HepG2 (cell line): Measurements from ENCODE around the gene AADAT. TPM values are rescaled to one million over a fixed set of nuclear protein-coding genes. Genes with fewer than 3 reads are reported as not detected.

Source experiments
- ATAC-seq: fragments of 200-7000 bp; cut with Tn5 transposase; 3 replicates; pipeline ENCODE4 v1.9.1; 2020; ENCODE audit warnings: mild to moderate bottlenecking, moderate library complexity
- BruUV-seq: library from RNA; stranded (reverse); fragments of 400-500 nt; replicated peaks from 2 replicates; lab custom pipeline; 2021; lab: Mats Ljungman, UMichigan
- CTCF ChIA-PET: fragments of 300-600 bp; formaldehyde crosslinking; extraction: SDS; loops from one replicate; lab custom pipeline; 2021; ENCODE audit warnings: low total read pairs, inconsistent platforms, low intra/inter-chr PET ratio; lab: Yijun Ruan, JAX
- POLR2A ChIA-PET: fragments of 350-600 bp; sonication (Branson Sonifier 250); formaldehyde crosslinking; loops from one replicate; lab custom pipeline; 2020; ENCODE audit warnings: antibody characterized with exemption, inconsistent platforms; lab: Yijun Ruan, JAX
- DNase-seq: peaks from one replicate; pipeline ENCODE4 v3.0.0-alpha.2; 2015; ENCODE audit warnings: low spot score
- FAIRE-seq: peaks from 3 replicates; lab custom pipeline; 2011; peaks lifted over from hg19 to GRCh38; lab: Jason Lieb, UNC
- H2AFZ ChIP-seq: one replicate; pipeline ENCODE4 v1.6.1; 2011; ENCODE audit warnings: low read length, inconsistent platforms
- H3K27ac ChIP-seq: fragments of 300-600 bp; 3 replicates; pipeline ENCODE4 v1.8.0; 2011; ENCODE audit warnings: mixed run types, mild to moderate bottlenecking, mixed read lengths, low read length, inconsistent platforms; ENCODE audit not compliant: insufficient read depth; ENCODE audit errors: extremely low read length
- H3K27me3 ChIP-seq, 2 experiments: fragments of 200-600 bp in 1 of 2; 2 replicates in 1 of 2; 3 replicates in 1 of 2; pipeline versions ENCODE4 v1.6.0 to v1.8.0; 2011; ENCODE audit warnings: low read length in 2 of 2, mild to moderate bottlenecking in 2 of 2, moderate library complexity in 2 of 2, inconsistent platforms in 1 of 2; ENCODE audit not compliant: insufficient read depth in 2 of 2, control insufficient read depth in 1 of 2
- H3K36me3 ChIP-seq, 2 experiments: fragments of 200-600 bp in 1 of 2; replicated peaks in 1 of 2; 2 replicates in 1 of 2; 3 replicates in 1 of 2; pipeline versions ENCODE4 v1.5.1 to v1.8.0; 2011; ENCODE audit warnings: low read length in 2 of 2, inconsistent platforms in 1 of 2; ENCODE audit not compliant: insufficient read depth in 2 of 2, control insufficient read depth in 1 of 2
- H3K4me1 ChIP-seq: 2 replicates; pipeline ENCODE4 v1.5.1; 2012; ENCODE audit warnings: low read length, inconsistent platforms; ENCODE audit not compliant: insufficient read depth
- H3K4me2 ChIP-seq: 2 replicates; pipeline ENCODE4 v1.6.0; 2011; ENCODE audit warnings: low read depth, low read length, inconsistent platforms
- H3K4me3 ChIP-seq, 3 experiments: fragments of 200-600 bp in 1 of 3; sonication (generic), shearing (Covaris generic) in 1 of 3; replicated peaks in 1 of 3; 2 replicates each; pipeline ENCODE4 v1.5.1; 2011 to 2016; ENCODE audit warnings: low read length in 3 of 3, inconsistent platforms in 2 of 3, low read depth in 2 of 3, mild to moderate bottlenecking in 2 of 3, control low read depth in 1 of 3, mixed read lengths in 1 of 3; ENCODE audit not compliant: insufficient read depth in 1 of 3
- H3K79me2 ChIP-seq: one replicate; pipeline ENCODE4 v1.6.1; 2011; ENCODE audit warnings: low read length, inconsistent platforms; ENCODE audit not compliant: insufficient read depth
- H3K9ac ChIP-seq: 2 replicates; pipeline ENCODE4 v1.6.0; 2011; ENCODE audit warnings: mild to moderate bottlenecking, low read depth, low read length, inconsistent platforms; ENCODE audit not compliant: insufficient read depth
- H3K9me3 ChIP-seq: 2 replicates; pipeline ENCODE4 v1.5.1; 2012; ENCODE audit warnings: mild to moderate bottlenecking, low read length
- H4K20me1 ChIP-seq: 2 replicates; pipeline ENCODE4 v1.6.0; 2011; ENCODE audit warnings: inconsistent platforms, mild to moderate bottlenecking, low read length, moderate library complexity; ENCODE audit not compliant: insufficient read depth
- NR2F1 ChIP-seq, 2 experiments: fragments of 450-650 bp in 1 of 2; formaldehyde crosslinking in 1 of 2; IDR thresholded peaks; 2 replicates each; pipeline versions ENCODE4 v1.5.0 to v1.6.1; 2016 to 2020; ENCODE audit warnings: mild to moderate bottlenecking in 1 of 2, missing compliant biosample characterization in 1 of 2, missing genetic modification reagents in 1 of 2, moderate library complexity in 1 of 2
- ONECUT2 ChIP-seq: sonication (generic); formaldehyde crosslinking; IDR thresholded peaks from 2 replicates; pipeline ENCODE4 v1.4.0; 2020; ENCODE audit warnings: missing genetic modification reagents
- RFX5 ChIP-seq: IDR thresholded peaks from 2 replicates; pipeline ENCODE4 v1.6.1; 2011; ENCODE audit warnings: low read depth, low read length, improper control_type of control experiment
- SMARCE1 ChIP-seq: fragments of 450-650 bp; IDR thresholded peaks from 2 replicates; pipeline ENCODE4 v1.6.1; 2017; ENCODE audit warnings: borderline replicate concordance
- TBP ChIP-seq: sonication (generic); formaldehyde crosslinking; IDR thresholded peaks from 2 replicates; pipeline ENCODE4 v1.5.0; 2020; ENCODE audit warnings: missing genetic modification reagents
- XRCC5 ChIP-seq: fragments of 200-400 bp; formaldehyde crosslinking; optimal IDR thresholded peaks from 2 replicates; pipeline ENCODE3; 2017; ENCODE audit warnings: mild to moderate bottlenecking, low read length
- ZNF232 ChIP-seq: sonication (generic); formaldehyde crosslinking; IDR thresholded peaks from 2 replicates; pipeline ENCODE4 v1.4.0; 2020; ENCODE audit warnings: missing genetic modification reagents, borderline replicate concordance
- ZNF850 ChIP-seq: sonication (generic); formaldehyde crosslinking; conservative IDR thresholded peaks from 2 replicates; pipeline ENCODE4 v1.9.0; 2021; ENCODE audit warnings: mild to moderate bottlenecking, missing genetic modification reagents
- WGBS: methylation state at CpG from one replicate; pipeline ENCODE4 v1.1.6; 2017; ENCODE audit warnings: low lambda C conversion rate; 5-methylcytosine and 5-hydroxymethylcytosine counted together
- in situ Hi-C: cut with HindIII; loops from 2 replicates; pipeline ENCODE4 v1.10.0; 2017; ENCODE audit warnings: low pct_unique_long_range_greater_than_20kb; ENCODE audit not compliant: extremely low pct_ligation_motif_present
- intact Hi-C: fragments of 100-400 bp; cut with micrococcal nuclease; formaldehyde crosslinking; loops from one replicate; pipeline ENCODE4 v1.10.0; 2022; ENCODE audit not compliant: unreplicated experiment
- polyA plus RNA-seq, 8 experiments: library from polyadenylated mRNA; depleted of rRNA in 3 of 8; stranded (reverse) in 7 of 8; unstranded in 1 of 8; fragments of >200 nt; fragmentation: Illumina TruSeq in 4 of 8; extraction: Trizol in 4 of 8; gene quantifications; 2 replicates each; pipeline versions ENCODE4 v1.2.1 to v1.2.3, GENCODE V29; 2011 to 2016; ENCODE audit warnings: low read depth in 4 of 8, missing spikeins in 1 of 8, mixed read lengths in 1 of 8; ENCODE audit not compliant: insufficient read depth in 1 of 8
- total RNA-seq, 5 experiments: library from RNA; depleted of rRNA; stranded (reverse); fragments of >200 nt; fragmentation: Illumina TruSeq; extraction: Trizol; gene quantifications; 2 replicates each; pipeline ENCODE4 v1.2.3, GENCODE V29; 2016; ENCODE audit warnings: low read depth in 1 of 5
- TF ChIP-seq, protein P1 (sequence below): sonication (generic); formaldehyde crosslinking; IDR thresholded peaks from 2 replicates; pipeline ENCODE4 v1.5.0; 2020; ENCODE audit warnings: missing genetic modification reagents
- TF ChIP-seq, protein P2 (sequence below): sonication (generic); formaldehyde crosslinking; IDR thresholded peaks from 2 replicates; pipeline ENCODE4 v1.5.1; 2020; ENCODE audit warnings: mild to moderate bottlenecking, missing genetic modification reagents, borderline replicate concordance

AADAT gene
- total and polyA plus RNA-seq, 2 of the 13 experiments (the other 11 are each of a cell fraction or from before 2014, with no cell fraction given): 6.1 to 9.1 TPM

DNA sequence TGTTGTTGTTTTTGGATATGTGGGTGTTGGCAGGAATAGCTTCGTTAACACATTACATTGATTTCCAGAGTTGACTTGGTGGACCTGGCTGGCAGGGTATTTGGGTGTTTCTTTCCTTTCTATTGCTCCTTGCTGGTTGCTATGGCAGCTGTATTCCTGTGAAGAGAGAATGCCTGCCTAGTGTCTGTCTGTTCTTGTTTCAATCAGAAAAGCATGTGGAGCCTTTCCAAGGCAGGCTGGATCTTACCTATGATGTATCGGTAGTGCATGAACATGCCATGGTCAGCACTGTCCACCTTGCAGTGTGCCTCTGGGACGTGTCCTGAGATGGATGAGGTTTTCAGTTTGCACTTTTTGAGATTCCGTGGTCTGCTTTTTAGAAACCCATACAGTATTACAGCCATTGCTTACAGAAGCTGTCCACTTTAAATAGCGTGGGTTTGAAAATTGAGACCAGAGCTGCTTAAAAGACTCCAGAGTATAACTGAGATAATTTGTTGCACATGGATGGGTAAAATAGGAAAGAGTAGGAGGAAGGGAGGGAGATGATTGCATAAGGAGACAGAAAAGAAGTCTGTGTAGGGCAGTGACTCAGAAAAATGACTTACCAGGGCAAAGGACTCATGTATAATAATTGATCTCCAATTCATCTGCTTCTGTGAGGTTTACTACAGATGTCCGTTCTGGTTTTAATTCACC lies 20.0 kb upstream of the AADAT start:
- WGBS: 47% methylated on average over 6 of the region's 6 CpGs
- Histone ChIP-seq H3K9ac (no peak overlapping the region), H3K27me3 (no peaks in the 10 kb centered on the region), H3K27ac (no peak overlapping the region), H2AFZ (no peak overlapping the region), H3K4me2 (no peak overlapping the region), H3K79me2 (no peaks in the 10 kb centered on the region), H3K9me3 (no peaks in the 10 kb centered on the region), H3K4me3 (no peak overlapping the region), H3K4me1 (no peaks in the 10 kb centered on the region), H3K36me3 (no peaks in the 10 kb centered on the region), H4K20me1 (no peaks in the 10 kb centered on the region)
- DNase-seq (no peak), FAIRE-seq (no peak), ATAC-seq (no peak)
- in situ Hi-C loops: no loop called here
- TF ChIP-seq XRCC5: no peak
- TF ChIP-seq ZNF232 (CRISPR knock-in tag): no peak
- no peak for TF ChIP-seq NR2F1 (CRISPR knock-in tag; IDR thresholded peaks at IDR 0.05)
- TF ChIP-seq, protein P1, sequence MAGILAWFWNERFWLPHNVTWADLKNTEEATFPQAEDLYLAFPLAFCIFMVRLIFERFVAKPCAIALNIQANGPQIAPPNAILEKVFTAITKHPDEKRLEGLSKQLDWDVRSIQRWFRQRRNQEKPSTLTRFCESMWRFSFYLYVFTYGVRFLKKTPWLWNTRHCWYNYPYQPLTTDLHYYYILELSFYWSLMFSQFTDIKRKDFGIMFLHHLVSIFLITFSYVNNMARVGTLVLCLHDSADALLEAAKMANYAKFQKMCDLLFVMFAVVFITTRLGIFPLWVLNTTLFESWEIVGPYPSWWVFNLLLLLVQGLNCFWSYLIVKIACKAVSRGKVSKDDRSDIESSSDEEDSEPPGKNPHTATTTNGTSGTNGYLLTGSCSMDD: no peak
- TF ChIP-seq SMARCE1: no peak
- TF ChIP-seq RFX5: no peak
- no peak for TF ChIP-seq ZNF850 (CRISPR knock-in tag)
- TF ChIP-seq TBP (CRISPR knock-in tag): no peak
- no peak for TF ChIP-seq ONECUT2 (CRISPR knock-in tag)
- TF ChIP-seq, protein P2, sequence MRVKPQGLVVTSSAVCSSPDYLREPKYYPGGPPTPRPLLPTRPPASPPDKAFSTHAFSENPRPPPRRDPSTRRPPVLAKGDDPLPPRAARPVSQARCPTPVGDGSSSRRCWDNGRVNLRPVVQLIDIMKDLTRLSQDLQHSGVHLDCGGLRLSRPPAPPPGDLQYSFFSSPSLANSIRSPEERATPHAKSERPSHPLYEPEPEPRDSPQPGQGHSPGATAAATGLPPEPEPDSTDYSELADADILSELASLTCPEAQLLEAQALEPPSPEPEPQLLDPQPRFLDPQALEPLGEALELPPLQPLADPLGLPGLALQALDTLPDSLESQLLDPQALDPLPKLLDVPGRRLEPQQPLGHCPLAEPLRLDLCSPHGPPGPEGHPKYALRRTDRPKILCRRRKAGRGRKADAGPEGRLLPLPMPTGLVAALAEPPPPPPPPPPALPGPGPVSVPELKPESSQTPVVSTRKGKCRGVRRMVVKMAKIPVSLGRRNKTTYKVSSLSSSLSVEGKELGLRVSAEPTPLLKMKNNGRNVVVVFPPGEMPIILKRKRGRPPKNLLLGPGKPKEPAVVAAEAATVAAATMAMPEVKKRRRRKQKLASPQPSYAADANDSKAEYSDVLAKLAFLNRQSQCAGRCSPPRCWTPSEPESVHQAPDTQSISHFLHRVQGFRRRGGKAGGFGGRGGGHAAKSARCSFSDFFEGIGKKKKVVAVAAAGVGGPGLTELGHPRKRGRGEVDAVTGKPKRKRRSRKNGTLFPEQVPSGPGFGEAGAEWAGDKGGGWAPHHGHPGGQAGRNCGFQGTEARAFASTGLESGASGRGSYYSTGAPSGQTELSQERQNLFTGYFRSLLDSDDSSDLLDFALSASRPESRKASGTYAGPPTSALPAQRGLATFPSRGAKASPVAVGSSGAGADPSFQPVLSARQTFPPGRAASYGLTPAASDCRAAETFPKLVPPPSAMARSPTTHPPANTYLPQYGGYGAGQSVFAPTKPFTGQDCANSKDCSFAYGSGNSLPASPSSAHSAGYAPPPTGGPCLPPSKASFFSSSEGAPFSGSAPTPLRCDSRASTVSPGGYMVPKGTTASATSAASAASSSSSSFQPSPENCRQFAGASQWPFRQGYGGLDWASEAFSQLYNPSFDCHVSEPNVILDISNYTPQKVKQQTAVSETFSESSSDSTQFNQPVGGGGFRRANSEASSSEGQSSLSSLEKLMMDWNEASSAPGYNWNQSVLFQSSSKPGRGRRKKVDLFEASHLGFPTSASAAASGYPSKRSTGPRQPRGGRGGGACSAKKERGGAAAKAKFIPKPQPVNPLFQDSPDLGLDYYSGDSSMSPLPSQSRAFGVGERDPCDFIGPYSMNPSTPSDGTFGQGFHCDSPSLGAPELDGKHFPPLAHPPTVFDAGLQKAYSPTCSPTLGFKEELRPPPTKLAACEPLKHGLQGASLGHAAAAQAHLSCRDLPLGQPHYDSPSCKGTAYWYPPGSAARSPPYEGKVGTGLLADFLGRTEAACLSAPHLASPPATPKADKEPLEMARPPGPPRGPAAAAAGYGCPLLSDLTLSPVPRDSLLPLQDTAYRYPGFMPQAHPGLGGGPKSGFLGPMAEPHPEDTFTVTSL: no peak
- no TSS peak for BruUV-seq
- ChIA-PET CTCF (no interaction called here), POLR2A (no interaction called here)
- intact Hi-C loops: no loop called here
